ENCODE data around the gene KRT6A. TPM values are rescaled to one million over a fixed set of nuclear protein-coding genes. Genes with fewer than 3 reads are reported as not detected.

Gene KRT6A
- total and polyA plus RNA-seq, 2 of the 8 experiments (the other 6 are each of a cell fraction or from before 2014, with no cell fraction given), result 0.11 TPM; not detected in 1

DNA sequence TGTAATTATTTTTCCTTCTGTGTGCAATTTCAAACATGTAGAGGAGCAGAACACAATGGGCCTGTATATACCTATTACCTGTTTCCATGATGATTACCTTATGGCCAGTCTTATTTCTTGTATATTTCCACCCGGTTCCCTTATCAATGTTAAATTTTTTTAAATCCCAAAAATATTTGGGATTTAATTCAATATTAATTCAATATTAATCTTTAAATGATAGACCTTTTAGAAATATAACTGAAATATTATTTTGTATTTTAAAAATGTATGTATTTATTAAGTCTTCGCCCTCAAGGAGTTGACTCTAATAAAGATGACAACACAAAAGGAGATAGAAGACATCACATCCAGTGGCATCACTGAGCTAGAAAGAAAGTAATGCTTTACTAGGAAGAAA is 18.8 kb downstream of the KRT6A start:
- Histone ChIP-seq H3K4me3 (ENCODE audit: extremely low read depth in 1 of 4, insufficient read depth in 2 of 4, low read depth in 3 of 4, low read length in 4 of 4) (no peak overlapping the region), H4K5ac (ENCODE audit: insufficient read length, low read depth, low read length) (no peak overlapping the region), H2BK20ac (ENCODE audit: low read length) (no peak overlapping the region), H2BK120ac (replicated peaks; ENCODE audit: low read depth, low read length) (no peak overlapping the region), H4K20me1 (replicated peaks in 1 of 2; ENCODE audit: control insufficient read depth in 1 of 2, insufficient read depth in 2 of 2, low read length in 2 of 2) (no peaks in the 10 kb centered on the region), H3K4me2 (ENCODE audit: insufficient read depth in 1 of 2, low read depth in 2 of 2, low read length in 2 of 2) (no peak overlapping the region), H3K18ac (ENCODE audit: extremely low read depth, low read length) (no peak overlapping the region), H2BK15ac (ENCODE audit: low read length) (no peak overlapping the region), H3K23me2 (ENCODE audit: low read depth, low read length) (no peaks in the 10 kb centered on the region), H3K79me2 (ENCODE audit: control insufficient read depth in 1 of 2, insufficient read depth in 2 of 2, low read length in 2 of 2) (no peaks in the 10 kb centered on the region), H3K79me1 (ENCODE audit: low read depth, low read length) (no peaks in the 10 kb centered on the region), H2BK5ac (ENCODE audit: low read depth, low read length) (no peak overlapping the region), H3K56ac (replicated peaks; ENCODE audit: insufficient read length, low read depth, low read length) (no peak overlapping the region), H4K91ac (replicated peaks; ENCODE audit: insufficient read length, low read length) (no peak overlapping the region), H3K4ac (replicated peaks; ENCODE audit: insufficient read length, low read depth, low read length) (no peak overlapping the region), H3K9ac (replicated peaks in 1 of 4; ENCODE audit: extremely low read depth in 1 of 4, low read depth in 3 of 4, low read length in 3 of 4) (no peak overlapping the region), H3K23ac (ENCODE audit: insufficient read length) (no peak overlapping the region), H3K9me3 (ENCODE audit: insufficient read depth in 2 of 2, low read depth in 1 of 2, low read length in 1 of 2) (no peaks in the 10 kb centered on the region; a peak in 3 of 4 replicates), H2AFZ (ENCODE audit: low read length) (no peak overlapping the region), H2BK12ac (ENCODE audit: low read depth, low read length) (no peak overlapping the region), H3K27ac (ENCODE audit: low read depth, low read length) (no peak overlapping the region), H2AK5ac (ENCODE audit: low read depth, low read length) (no peak overlapping the region), H3K4me1 (replicated peaks in 1 of 4; ENCODE audit: control insufficient read depth in 3 of 4, insufficient read depth in 4 of 4, low read length in 3 of 4) (no peaks in the 10 kb centered on the region), H4K8ac (ENCODE audit: extremely low read depth, insufficient read depth, low read length) (no peak overlapping the region), H3K36me3 (ENCODE audit: control insufficient read depth in 2 of 4, insufficient read depth in 4 of 4, low read length in 3 of 4) (no peaks in the 10 kb centered on the region), H3K14ac (ENCODE audit: insufficient read length) (no peak overlapping the region), H3K27me3 (replicated peaks in 1 of 4; ENCODE audit: control insufficient read depth in 3 of 4, extremely low read depth in 1 of 4, insufficient read depth in 3 of 4, low read length in 3 of 4) (no peaks in the 10 kb centered on the region)
- ChIA-PET POLR2A (ENCODE audit: partially characterized antibody) (no interaction called here), CTCF (ENCODE audit: partially characterized antibody) (interaction anchor here (0.6 to 1.6 kb wide), 4 partner anchors 71 to 391 kb away, joined by 3 to 4 read pairs (median 4); no protein-coding TSS in a partner anchor)
- 92% methylated on average over 2 of the region's 2 CpGs; no CpG with 5 or more reads in 1 of the 2 experiments for WGBS, 2 experiments (ENCODE audit: extremely low coverage in 1 of 2, insufficient coverage in 1 of 2, insufficient read length in 1 of 2, insufficient replicate concordance in 2 of 2, low coverage in 1 of 2, low lambda C conversion rate in 2 of 2, missing lambda C conversion rate in 1 of 2)
- DNase-seq (ENCODE audit: low read depth in 1 of 2, low spot score in 2 of 2) (no peak), FAIRE-seq (no peak)
- TF ChIP-seq CHD2 (IDR thresholded peaks at IDR 0.05; ENCODE audit: low read length) (no peak), TAF7 (optimal IDR thresholded peaks at IDR 0.05; ENCODE audit: borderline replicate concordance, low read depth, low read length) (no peak), SIRT6 (IDR thresholded peaks at IDR 0.05; ENCODE audit: low read length) (no peak), SUZ12 (IDR thresholded peaks at IDR 0.05; ENCODE audit: low read length) (no peak), TBP (IDR thresholded peaks at IDR 0.05; ENCODE audit: low read depth, low read length) (no peak)
- TF ChIP-seq, protein P1, sequence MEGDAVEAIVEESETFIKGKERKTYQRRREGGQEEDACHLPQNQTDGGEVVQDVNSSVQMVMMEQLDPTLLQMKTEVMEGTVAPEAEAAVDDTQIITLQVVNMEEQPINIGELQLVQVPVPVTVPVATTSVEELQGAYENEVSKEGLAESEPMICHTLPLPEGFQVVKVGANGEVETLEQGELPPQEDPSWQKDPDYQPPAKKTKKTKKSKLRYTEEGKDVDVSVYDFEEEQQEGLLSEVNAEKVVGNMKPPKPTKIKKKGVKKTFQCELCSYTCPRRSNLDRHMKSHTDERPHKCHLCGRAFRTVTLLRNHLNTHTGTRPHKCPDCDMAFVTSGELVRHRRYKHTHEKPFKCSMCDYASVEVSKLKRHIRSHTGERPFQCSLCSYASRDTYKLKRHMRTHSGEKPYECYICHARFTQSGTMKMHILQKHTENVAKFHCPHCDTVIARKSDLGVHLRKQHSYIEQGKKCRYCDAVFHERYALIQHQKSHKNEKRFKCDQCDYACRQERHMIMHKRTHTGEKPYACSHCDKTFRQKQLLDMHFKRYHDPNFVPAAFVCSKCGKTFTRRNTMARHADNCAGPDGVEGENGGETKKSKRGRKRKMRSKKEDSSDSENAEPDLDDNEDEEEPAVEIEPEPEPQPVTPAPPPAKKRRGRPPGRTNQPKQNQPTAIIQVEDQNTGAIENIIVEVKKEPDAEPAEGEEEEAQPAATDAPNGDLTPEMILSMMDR (IDR thresholded peaks at IDR 0.05; ENCODE audit: control extremely low read depth in 1 of 3, insufficient read depth in 1 of 3, low read depth in 1 of 3, low read length in 3 of 3), result no peak
